Endothelial cell of umbilical vein (primary cell): Measurements from ENCODE around the gene CCR5. TPM values are rescaled to one million over a fixed set of nuclear protein-coding genes. Genes with fewer than 3 reads are reported as not detected.
"Not testable (repeated sequence)": the region's sequence is repeated elsewhere in the genome, so short reads cannot be mapped to it uniquely, and the experiment has no call there.

Experiments
- BruUV-seq: library from RNA; stranded (reverse); fragments of 400-500 nt; replicated peaks from 2 replicates; lab custom pipeline; 2021; lab: Mats Ljungman, UMichigan
- CTCF ChIA-PET: fragments of 300-600, 350-600 bp; sonication (Branson Sonifier 250); formaldehyde crosslinking; loops from one replicate; lab custom pipeline; 2021; ENCODE audit warnings: antibody characterized with exemption, inconsistent platforms; lab: Charles Lee
- POLR2A ChIA-PET: fragments of 300-600, 350-600 bp; sonication (Branson Sonifier 250); formaldehyde crosslinking; loops from one replicate; lab custom pipeline; 2021; ENCODE audit warnings: antibody characterized with exemption, inconsistent platforms; lab: Charles Lee
- DNase-seq: peaks from one replicate; pipeline ENCODE4 v3.0.0-alpha.2; 2011; ENCODE audit warnings: low read depth, low spot score
- FAIRE-seq: peaks from 2 replicates; lab custom pipeline; 2011; peaks lifted over from hg19 to GRCh38; lab: Jason Lieb, UNC
- H2AFZ ChIP-seq: 2 replicates; pipeline ENCODE4 v1.6.0; 2012; ENCODE audit warnings: low read depth, low read length, control low read depth, inconsistent platforms
- H3K27ac ChIP-seq: 2 replicates; pipeline ENCODE4 v1.5.1; 2011; ENCODE audit warnings: low read depth, mild to moderate bottlenecking, control low read depth, low read length, moderate library complexity; ENCODE audit not compliant: insufficient read depth
- H3K27me3 ChIP-seq, 2 experiments: 2 replicates each; pipeline versions ENCODE4 v1.6.0 to v1.6.1; 2011; ENCODE audit warnings: low read length in 2 of 2, mixed read lengths in 1 of 2; ENCODE audit not compliant: control insufficient read depth in 2 of 2, insufficient read depth in 2 of 2
- H3K36me3 ChIP-seq, 2 experiments: 2 replicates in 1 of 2; 3 replicates in 1 of 2; pipeline ENCODE4 v1.5.1; 2011; ENCODE audit warnings: low read length in 2 of 2, mild to moderate bottlenecking in 1 of 2, moderate library complexity in 1 of 2; ENCODE audit not compliant: control insufficient read depth in 2 of 2, insufficient read depth in 2 of 2; ENCODE audit errors: extremely low read depth in 1 of 2
- H3K4me1 ChIP-seq: 3 replicates; pipeline ENCODE4 v1.5.1; 2011; ENCODE audit warnings: mild to moderate bottlenecking, low read length; ENCODE audit not compliant: control insufficient read depth, insufficient read depth; ENCODE audit errors: extremely low read depth
- H3K4me2 ChIP-seq: 2 replicates; pipeline ENCODE4 v1.6.1; 2011; ENCODE audit warnings: low read length, control low read depth, mixed read lengths; ENCODE audit not compliant: insufficient read depth
- H3K4me3 ChIP-seq, 3 experiments: fragments of 200-600 bp in 1 of 3; sonication (generic), shearing (Covaris generic) in 1 of 3; replicated peaks in 1 of 3; 2 replicates each; pipeline ENCODE4 v1.5.1; 2011 to 2016; ENCODE audit warnings: control low read depth in 3 of 3, low read length in 3 of 3, mild to moderate bottlenecking in 2 of 3, inconsistent platforms in 1 of 3, low read depth in 1 of 3, moderate library complexity in 1 of 3; ENCODE audit not compliant: insufficient read depth in 1 of 3
- H3K79me2 ChIP-seq: 2 replicates; pipeline ENCODE4 v1.6.0; 2012; ENCODE audit warnings: low read length, inconsistent platforms; ENCODE audit not compliant: control insufficient read depth, insufficient read depth
- H3K9ac ChIP-seq: replicated peaks from 2 replicates; pipeline ENCODE3; 2011; ENCODE audit warnings: low read length, control low read depth; ENCODE audit not compliant: insufficient read depth; ENCODE audit errors: extremely low read depth
- H3K9me1 ChIP-seq: replicated peaks from 3 replicates; pipeline ENCODE4 v1.6.0; 2011; ENCODE audit warnings: mild to moderate bottlenecking, low read length; ENCODE audit not compliant: control insufficient read depth, insufficient read depth; ENCODE audit errors: extremely low read depth
- H3K9me3 ChIP-seq: replicated peaks from 2 replicates; pipeline ENCODE4 v1.5.1; 2012; ENCODE audit warnings: low read length, inconsistent platforms; ENCODE audit not compliant: control insufficient read depth, insufficient read depth
- H4K20me1 ChIP-seq: replicated peaks from 2 replicates; pipeline ENCODE3; 2011; ENCODE audit warnings: mild to moderate bottlenecking, low read length; ENCODE audit not compliant: control insufficient read depth, insufficient read depth; ENCODE audit errors: extremely low read depth
- CTCF ChIP-seq, 2 donors: IDR thresholded peaks; 1 replicate in 1 of 2; 2 replicates in 1 of 2; pipeline ENCODE4 v1.5.1; 2011; ENCODE audit warnings: low read length in 2 of 2, mild to moderate bottlenecking in 2 of 2, moderate library complexity in 2 of 2, control low read depth in 1 of 2, inconsistent platforms in 1 of 2, low read depth in 1 of 2; ENCODE audit not compliant: insufficient read depth in 1 of 2; ENCODE audit errors: extremely low read depth in 1 of 2
- EZH2 ChIP-seq: IDR thresholded peaks from 2 replicates; pipeline ENCODE4 v1.6.1; 2012; ENCODE audit warnings: borderline replicate concordance, low read depth, mild to moderate bottlenecking, moderate library complexity, low read length, inconsistent platforms; ENCODE audit not compliant: severe bottlenecking
- FOS ChIP-seq: IDR thresholded peaks from 2 replicates; pipeline ENCODE4 v1.6.1; 2011; ENCODE audit warnings: mild to moderate bottlenecking, low read length, moderate library complexity, borderline replicate concordance; ENCODE audit not compliant: insufficient read depth
- GATA2 ChIP-seq: IDR thresholded peaks from 2 replicates; pipeline ENCODE4 v1.7.0; 2011; ENCODE audit warnings: low read depth, mild to moderate bottlenecking, moderate library complexity, mixed read lengths, low read length; ENCODE audit not compliant: insufficient read length, insufficient read depth
- JUN ChIP-seq: IDR thresholded peaks from 2 replicates; pipeline ENCODE4 v1.6.1; 2011; ENCODE audit warnings: borderline replicate concordance, low read depth; ENCODE audit not compliant: insufficient read length, insufficient read depth
- MAX ChIP-seq: IDR thresholded peaks from 2 replicates; pipeline ENCODE4 v1.6.1; 2011; ENCODE audit not compliant: insufficient read depth, insufficient read length
- MYC ChIP-seq: IDR thresholded peaks from one replicate; pipeline ENCODE4 v1.6.1; 2011; ENCODE audit warnings: mild to moderate bottlenecking, low read depth, low read length
- POLR2A ChIP-seq: IDR thresholded peaks from 2 replicates; pipeline ENCODE4 v1.6.1; 2012; ENCODE audit warnings: low read depth, mild to moderate bottlenecking, control low read depth, low read length
- POLR2AphosphoS5 ChIP-seq: IDR thresholded peaks from 2 replicates; pipeline ENCODE4 v1.6.1; 2012; ENCODE audit warnings: low read depth, mild to moderate bottlenecking, control low read depth, low read length, moderate library complexity; ENCODE audit not compliant: insufficient read depth
- dilution Hi-C: fragments of 300-500 bp; cut with MboI; formaldehyde crosslinking; loops from one replicate; pipeline ENCODE4 v1.15.0; 2019; ENCODE audit warnings: low sequenced_read_pairs; ENCODE audit not compliant: extremely low pct_ligation_motif_present
- intact Hi-C: fragments of 100-400 bp; cut with micrococcal nuclease; formaldehyde crosslinking; loops from one replicate; pipeline ENCODE4 v1.10.0; 2022
- polyA plus RNA-seq, 4 experiments: library from polyadenylated mRNA; depleted of rRNA in 3 of 4; stranded (reverse) in 3 of 4; unstranded in 1 of 4; fragments of >200 nt; gene quantifications; 2 replicates each; pipeline versions ENCODE4 v1.2.1 to v1.2.3, GENCODE V29; 2011 to 2012; ENCODE audit warnings: missing spikeins in 1 of 4
- total RNA-seq: library from RNA; stranded (reverse); gene quantifications from 2 replicates; pipeline ENCODE4 v1.2.3, GENCODE V29; 2021

Gene CCR5
- total and polyA plus RNA-seq, 2 donors (not counting 3 experiments of a cell fraction or from before 2014, with no cell fraction given) = not detected

- H3K9ac ChIP-seq = no peak overlapping the region
- no peaks in the 10 kb centered on the region for H3K9me1 ChIP-seq
- H3K27me3 ChIP-seq = peaks cover 0 to 1% of the 10 kb centered on the region in 2 experiments
- BruUV-seq = no TSS peak
- no peak for DNase-seq
- H3K36me3 ChIP-seq = no peaks in the 10 kb centered on the region
- no peaks in the 10 kb centered on the region for H3K9me3 ChIP-seq
- intact Hi-C loops = no loop called here
- TF ChIP-seq MYC (no peak), POLR2AphosphoS5 (no peak), MAX (no peak), GATA2 (no peak), FOS (no peak), POLR2A (no peak), CTCF (IDR thresholded peaks at IDR 0.05; ENCODE audit: extremely low read depth in 1 of 2, insufficient read depth in 1 of 2, low read depth in 1 of 2, low read length in 2 of 2) (no peak), JUN (no peak), EZH2 (no peak)
- no peak overlapping the region for H3K27ac ChIP-seq
- no peak overlapping the region for H3K4me2 ChIP-seq
- no peak overlapping the region for H2AFZ ChIP-seq
- H3K79me2 ChIP-seq = no peaks in the 10 kb centered on the region
- no peaks in the 10 kb centered on the region for H4K20me1 ChIP-seq
- ChIA-PET CTCF (no interaction called here), POLR2A (no interaction called here)
- H3K4me3 ChIP-seq = no peak overlapping the region
- no peak for FAIRE-seq
- no peaks in the 10 kb centered on the region for H3K4me1 ChIP-seq
- dilution Hi-C loops = no loop called here
Observed at GRCh38 chr3:46389306-46389705, 18.6 kb downstream of the CCR5 start.

- BruUV-seq, H3K4me2 ChIP-seq, H3K36me3 ChIP-seq, POLR2A ChIA-PET, H3K9me1 ChIP-seq, H3K9ac ChIP-seq, H3K4me3 ChIP-seq, H3K4me1 ChIP-seq, DNase-seq, H3K27ac ChIP-seq, H4K20me1 ChIP-seq, intact Hi-C loops, H3K27me3 ChIP-seq, H3K9me3 ChIP-seq, H2AFZ ChIP-seq, H3K79me2 ChIP-seq, FAIRE-seq, dilution Hi-C loops: not testable (repeated sequence)
- CTCF ChIA-PET = interaction anchor here (0.6 kb wide), 1 partner anchor 46 kb away, joined by 3 read pairs; no protein-coding TSS in a partner anchor
Observed at GRCh38 chr3:46391526-46391925, 20.8 kb downstream of the CCR5 start.
